KMS-11 (cell line): ENCODE measurements around the gene FBXO15.

Source experiments
- H2AFZ ChIP-seq: fragments of 200-600 bp; sonication (generic); 2 replicates; pipeline ENCODE4 v1.6.1; 2016; ENCODE audit warnings: antibody characterized with exemption, mixed run types, low read depth
- H3K27ac ChIP-seq: fragments of 200-600 bp; sonication (generic); 2 replicates; pipeline ENCODE4 v1.6.1; 2016; ENCODE audit warnings: mild to moderate bottlenecking, mixed run types
- H3K27me3 ChIP-seq: fragments of 200-600 bp; sonication (generic); 2 replicates; pipeline ENCODE4 v1.6.1; 2017; ENCODE audit warnings: mild to moderate bottlenecking, low read depth, mixed run types, moderate library complexity; ENCODE audit not compliant: insufficient read depth
- H3K36me3 ChIP-seq: fragments of 200-600 bp; sonication (generic); 2 replicates; pipeline ENCODE4 v1.6.1; 2017; ENCODE audit warnings: mild to moderate bottlenecking, mixed run types; ENCODE audit not compliant: insufficient read depth
- H3K4me1 ChIP-seq: fragments of 200-600 bp; sonication (generic); 2 replicates; pipeline ENCODE4 v1.6.1; 2016; ENCODE audit warnings: mild to moderate bottlenecking, low read depth, mixed run types; ENCODE audit not compliant: poor library complexity, severe bottlenecking
- H3K4me2 ChIP-seq: fragments of 200-600 bp; sonication (generic); 2 replicates; pipeline ENCODE4 v1.7.0; 2016; ENCODE audit warnings: mild to moderate bottlenecking, mixed run types
- H3K4me3 ChIP-seq: fragments of 200-600 bp; sonication (generic); IDR thresholded peaks from 2 replicates; pipeline ENCODE4 v1.6.1; 2017; ENCODE audit warnings: low read depth, low read length, mixed read lengths; ENCODE audit not compliant: insufficient read depth
- H3K79me2 ChIP-seq: fragments of 200-600 bp; sonication (generic); 2 replicates; pipeline ENCODE4 v1.6.1; 2016; ENCODE audit warnings: low read depth, mixed run types; ENCODE audit not compliant: insufficient read depth
- H3K9ac ChIP-seq: fragments of 200-600 bp; sonication (generic); 2 replicates; pipeline ENCODE4 v1.6.1; 2016; ENCODE audit warnings: mild to moderate bottlenecking, mixed run types
- H4K20me1 ChIP-seq: fragments of 200-600 bp; sonication (generic); 2 replicates; pipeline ENCODE4 v1.6.1; 2016; ENCODE audit warnings: mild to moderate bottlenecking, mixed run types; ENCODE audit not compliant: insufficient read depth
- TF ChIP-seq, protein P1 (sequence below): fragments of 200-600 bp; sonication (generic); conservative IDR thresholded peaks from 2 replicates; pipeline ENCODE4 v1.6.1; 2017; ENCODE audit warnings: low read depth, mild to moderate bottlenecking, antibody characterized with exemption, low read length, moderate library complexity, mixed read lengths

Gene FBXO15

DNA sequence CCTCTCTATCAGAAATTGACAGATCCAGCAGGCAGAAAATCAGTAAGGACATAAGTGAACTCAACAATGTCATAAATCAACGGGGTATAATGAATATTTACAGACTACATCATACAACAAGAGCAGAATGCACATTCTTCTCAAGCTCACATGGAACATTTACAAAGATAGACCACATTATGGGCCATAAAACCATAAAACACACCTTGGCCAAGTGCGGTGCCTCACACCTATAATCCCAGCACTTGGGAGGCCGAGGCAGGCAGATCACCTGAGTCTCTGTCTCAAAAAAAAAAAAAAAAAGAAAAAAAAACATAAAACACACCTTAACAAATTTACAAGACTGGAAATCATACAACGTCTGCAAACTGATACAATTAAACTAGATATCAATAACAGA lies 36.7 kb downstream of the FBXO15 start:
- no peak overlapping the region for H3K27ac ChIP-seq
- peaks cover 6% of the 10 kb centered on the region for H3K4me1 ChIP-seq
- no peaks in the 10 kb centered on the region for H3K27me3 ChIP-seq
- H3K36me3 ChIP-seq, result no peaks in the 10 kb centered on the region
- no peaks in the 10 kb centered on the region for H3K79me2 ChIP-seq
- TF ChIP-seq, protein P1, sequence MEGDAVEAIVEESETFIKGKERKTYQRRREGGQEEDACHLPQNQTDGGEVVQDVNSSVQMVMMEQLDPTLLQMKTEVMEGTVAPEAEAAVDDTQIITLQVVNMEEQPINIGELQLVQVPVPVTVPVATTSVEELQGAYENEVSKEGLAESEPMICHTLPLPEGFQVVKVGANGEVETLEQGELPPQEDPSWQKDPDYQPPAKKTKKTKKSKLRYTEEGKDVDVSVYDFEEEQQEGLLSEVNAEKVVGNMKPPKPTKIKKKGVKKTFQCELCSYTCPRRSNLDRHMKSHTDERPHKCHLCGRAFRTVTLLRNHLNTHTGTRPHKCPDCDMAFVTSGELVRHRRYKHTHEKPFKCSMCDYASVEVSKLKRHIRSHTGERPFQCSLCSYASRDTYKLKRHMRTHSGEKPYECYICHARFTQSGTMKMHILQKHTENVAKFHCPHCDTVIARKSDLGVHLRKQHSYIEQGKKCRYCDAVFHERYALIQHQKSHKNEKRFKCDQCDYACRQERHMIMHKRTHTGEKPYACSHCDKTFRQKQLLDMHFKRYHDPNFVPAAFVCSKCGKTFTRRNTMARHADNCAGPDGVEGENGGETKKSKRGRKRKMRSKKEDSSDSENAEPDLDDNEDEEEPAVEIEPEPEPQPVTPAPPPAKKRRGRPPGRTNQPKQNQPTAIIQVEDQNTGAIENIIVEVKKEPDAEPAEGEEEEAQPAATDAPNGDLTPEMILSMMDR, result no peak
- no peak overlapping the region for H3K4me3 ChIP-seq
- no peak overlapping the region for H3K9ac ChIP-seq
- H2AFZ ChIP-seq, result no peak overlapping the region
- no peaks in the 10 kb centered on the region for H4K20me1 ChIP-seq
- no peak overlapping the region for H3K4me2 ChIP-seq

DNA sequence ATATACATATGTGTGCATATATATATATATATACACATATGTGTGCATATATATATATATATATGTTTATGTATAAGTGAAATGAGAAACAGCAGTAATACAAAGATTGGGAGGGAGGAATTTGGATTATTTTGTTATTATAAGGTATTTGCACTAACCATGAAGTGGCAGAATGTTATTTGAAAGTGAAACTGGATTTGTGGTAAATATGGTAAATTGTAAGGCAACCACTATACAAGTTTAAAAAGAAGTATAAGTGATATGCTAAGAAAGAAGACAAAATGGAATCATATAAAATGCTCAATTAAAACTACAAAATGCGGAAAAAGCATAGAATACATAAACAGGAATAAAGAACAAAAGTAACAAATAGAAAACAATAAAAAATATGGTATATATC lies 37.5 kb downstream of the FBXO15 start:
- Histone ChIP-seq H3K79me2 (no peaks in the 10 kb centered on the region), H2AFZ (no peak overlapping the region), H3K4me2 (no peak overlapping the region; the same call in 1 of the 2 replicates), H3K9ac (no peak overlapping the region), H4K20me1 (no peaks in the 10 kb centered on the region), H3K36me3 (no peaks in the 10 kb centered on the region), H3K27me3 (no peaks in the 10 kb centered on the region), H3K4me3 (no peak overlapping the region), H3K27ac (no peak overlapping the region), H3K4me1 (peaks cover 6% of the 10 kb centered on the region)
- TF ChIP-seq, protein P1, result no peak

DNA sequence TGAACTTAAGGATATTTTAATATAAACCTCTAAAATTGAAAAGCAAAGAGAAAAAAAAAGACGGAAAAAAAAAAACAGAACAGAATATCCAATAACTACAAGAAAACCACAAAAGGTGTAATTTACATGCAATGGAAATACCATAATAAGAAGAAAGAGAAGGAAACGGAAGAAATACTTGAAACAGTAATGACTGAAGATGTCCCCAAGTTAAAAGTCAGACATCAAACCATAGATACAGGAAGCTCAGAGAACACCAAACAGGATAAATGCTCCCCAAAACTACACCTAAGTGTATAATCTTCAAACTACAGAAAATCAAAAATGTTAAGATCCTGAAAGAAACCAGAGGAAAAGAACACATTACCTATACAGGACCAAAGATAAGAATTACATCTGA lies 39.2 kb downstream of the FBXO15 start:
- H3K36me3 ChIP-seq, result no peaks in the 10 kb centered on the region
- H3K79me2 ChIP-seq, result no peaks in the 10 kb centered on the region
- TF ChIP-seq, protein P1, result no peak
- H3K27me3 ChIP-seq, result no peaks in the 10 kb centered on the region
- no peaks in the 10 kb centered on the region for H4K20me1 ChIP-seq
- H3K27ac ChIP-seq, result no peak overlapping the region
- no peak overlapping the region for H3K4me3 ChIP-seq
- no peak overlapping the region for H3K4me2 ChIP-seq
- peaks cover 6% of the 10 kb centered on the region for H3K4me1 ChIP-seq
- H2AFZ ChIP-seq, result no peak overlapping the region
- H3K9ac ChIP-seq, result no peak overlapping the region

DNA sequence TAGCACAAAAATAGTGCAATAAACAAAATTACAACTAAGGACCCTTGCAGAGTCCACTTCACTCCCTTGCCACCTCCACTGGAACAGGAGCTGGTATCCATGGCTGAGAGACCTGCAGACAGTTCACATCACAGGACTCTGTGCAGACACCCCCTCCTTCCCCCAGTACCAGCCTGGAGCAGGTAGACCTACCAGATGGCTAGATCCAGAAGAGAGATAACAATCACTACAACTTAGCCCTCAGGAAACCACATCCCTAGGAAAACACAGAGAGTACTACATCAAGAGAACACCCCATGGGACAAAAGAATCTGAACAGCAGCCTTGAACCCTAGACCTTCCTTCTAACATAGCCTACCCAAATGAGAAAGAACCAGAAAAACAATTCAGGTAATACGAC lies 49.8 kb downstream of the FBXO15 start:
- H4K20me1 ChIP-seq, result no peaks in the 10 kb centered on the region
- H3K4me2 ChIP-seq, result no peak overlapping the region
- no peaks in the 10 kb centered on the region for H3K36me3 ChIP-seq
- H3K9ac ChIP-seq, result no peak overlapping the region
- no peaks in the 10 kb centered on the region for H3K79me2 ChIP-seq
- TF ChIP-seq, protein P1, result no peak
- H3K4me1 ChIP-seq, result no peaks in the 10 kb centered on the region
- no peaks in the 10 kb centered on the region for H3K27me3 ChIP-seq
- H3K4me3 ChIP-seq, result no peak overlapping the region
- H2AFZ ChIP-seq, result no peak overlapping the region
- no peak overlapping the region for H3K27ac ChIP-seq
